ENCODE results near the gene PSENEN.
"Not testable (repeated sequence)": the region's sequence is repeated elsewhere in the genome, so short reads cannot be mapped to it uniquely, and the experiment has no call there.

PSENEN gene

DNA sequence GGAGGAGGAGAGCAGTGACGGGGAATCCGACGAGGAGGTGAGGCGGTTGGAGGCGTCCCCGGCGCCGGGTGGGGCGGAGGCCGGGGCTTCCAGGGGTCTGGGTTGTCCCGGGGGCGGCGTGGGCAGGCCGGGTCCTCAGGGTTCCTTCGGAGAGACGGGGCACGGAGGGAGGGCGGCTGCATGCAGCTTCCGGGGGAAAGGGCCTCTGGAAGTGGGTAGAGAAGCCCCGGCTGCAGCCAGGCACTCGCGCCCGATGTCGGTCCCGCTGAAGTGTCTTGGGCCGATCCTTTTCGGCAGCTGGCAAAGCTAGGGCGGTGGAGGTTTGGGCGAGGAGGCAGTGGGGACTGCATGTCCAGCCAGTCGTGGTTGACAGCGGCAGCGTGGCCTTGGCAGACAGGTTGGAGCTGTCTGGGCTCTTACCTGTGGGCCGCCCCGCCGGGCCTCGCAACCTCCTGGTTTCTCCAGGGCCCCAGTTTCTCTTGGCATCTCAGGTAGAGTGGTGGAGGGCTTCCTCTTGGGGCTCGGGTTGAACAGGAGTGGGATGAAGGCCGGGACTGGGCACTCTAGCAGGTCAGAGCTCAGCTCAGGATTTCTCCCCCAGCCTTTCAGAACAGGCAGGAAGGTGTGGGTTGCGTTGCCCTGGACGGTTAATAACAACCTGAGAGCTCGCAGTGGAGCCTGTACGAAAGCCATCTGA, 27.0 kb upstream of the PSENEN start:
- no peak for DNase-seq

DNA sequence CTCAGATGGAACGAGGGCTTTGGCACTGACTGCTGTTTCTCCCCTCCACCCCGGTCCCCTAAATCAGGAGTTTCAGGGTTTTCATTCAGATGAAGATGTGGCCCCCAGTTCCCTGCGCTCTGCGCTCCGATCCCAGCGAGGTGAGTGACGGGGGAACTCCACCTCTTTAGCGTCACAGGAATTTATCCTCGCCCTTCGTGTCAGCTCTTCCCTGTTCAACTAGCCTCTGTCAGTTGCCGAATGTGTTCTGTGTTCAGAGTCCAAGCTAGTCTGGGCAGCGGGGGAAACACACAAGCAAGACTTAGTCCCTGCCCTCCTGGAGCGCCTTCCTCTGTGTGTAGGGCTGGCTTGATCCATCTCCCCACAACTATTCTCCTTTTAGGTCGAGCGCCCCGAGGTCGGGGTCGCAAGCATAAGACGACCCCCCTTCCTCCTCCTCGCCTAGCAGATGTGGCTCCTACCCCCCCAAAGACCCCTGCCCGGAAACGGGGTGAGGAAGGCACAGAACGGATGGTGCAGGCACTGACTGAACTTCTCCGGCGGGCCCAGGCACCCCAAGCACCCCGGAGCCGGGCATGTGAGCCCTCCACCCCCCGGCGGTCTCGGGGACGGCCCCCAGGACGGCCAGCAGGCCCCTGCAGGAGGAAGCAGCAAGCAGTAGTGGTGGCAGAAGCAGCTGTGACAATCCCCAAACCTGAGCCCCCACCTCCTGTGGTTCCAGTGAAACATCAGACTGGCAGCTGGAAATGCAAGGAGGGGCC, 25.9 kb upstream of the PSENEN start:
- DNase-seq: no peak

DNA sequence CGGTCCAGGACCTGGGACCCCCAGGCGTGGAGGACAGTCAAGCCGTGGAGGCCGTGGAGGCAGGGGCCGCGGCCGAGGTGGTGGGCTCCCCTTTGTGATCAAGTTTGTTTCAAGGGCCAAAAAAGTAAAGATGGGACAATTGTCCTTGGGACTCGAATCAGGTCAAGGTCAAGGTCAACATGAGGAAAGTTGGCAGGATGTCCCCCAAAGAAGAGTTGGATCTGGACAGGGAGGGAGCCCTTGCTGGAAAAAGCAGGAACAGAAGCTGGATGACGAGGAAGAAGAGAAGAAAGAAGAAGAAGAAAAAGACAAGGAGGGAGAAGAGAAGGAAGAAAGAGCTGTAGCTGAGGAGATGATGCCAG, 25.3 kb upstream of the PSENEN start:
- no peak for DNase-seq

DNA sequence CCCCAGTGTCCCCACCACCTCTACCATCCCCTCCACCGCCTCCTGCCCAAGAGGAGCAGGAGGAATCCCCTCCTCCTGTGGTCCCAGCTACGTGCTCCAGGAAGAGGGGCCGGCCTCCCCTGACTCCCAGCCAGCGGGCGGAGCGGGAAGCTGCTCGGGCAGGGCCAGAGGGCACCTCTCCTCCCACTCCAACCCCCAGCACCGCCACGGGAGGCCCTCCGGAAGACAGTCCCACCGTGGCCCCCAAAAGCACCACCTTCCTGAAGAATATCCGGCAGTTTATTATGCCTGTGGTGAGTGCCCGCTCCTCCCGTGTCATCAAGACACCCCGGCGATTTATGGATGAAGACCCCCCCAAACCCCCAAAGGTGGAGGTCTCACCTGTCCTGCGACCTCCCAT, 24.8 kb upstream of the PSENEN start:
- no peak for DNase-seq

DNA sequence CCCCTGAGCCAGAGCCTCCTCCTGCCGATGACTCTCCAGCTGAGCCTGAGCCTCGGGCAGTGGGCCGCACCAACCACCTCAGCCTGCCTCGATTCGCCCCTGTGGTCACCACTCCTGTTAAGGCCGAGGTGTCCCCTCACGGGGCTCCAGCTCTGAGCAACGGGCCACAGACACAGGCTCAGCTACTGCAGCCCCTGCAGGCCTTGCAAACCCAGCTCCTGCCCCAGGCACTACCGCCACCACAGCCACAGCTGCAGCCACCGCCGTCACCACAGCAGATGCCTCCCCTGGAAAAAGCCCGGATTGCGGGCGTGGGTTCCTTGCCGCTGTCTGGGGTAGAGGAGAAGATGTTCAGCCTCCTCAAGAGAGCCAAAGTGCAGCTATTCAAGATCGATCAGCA, 24.1 kb upstream of the PSENEN start:
- DNase-seq: no peak

DNA sequence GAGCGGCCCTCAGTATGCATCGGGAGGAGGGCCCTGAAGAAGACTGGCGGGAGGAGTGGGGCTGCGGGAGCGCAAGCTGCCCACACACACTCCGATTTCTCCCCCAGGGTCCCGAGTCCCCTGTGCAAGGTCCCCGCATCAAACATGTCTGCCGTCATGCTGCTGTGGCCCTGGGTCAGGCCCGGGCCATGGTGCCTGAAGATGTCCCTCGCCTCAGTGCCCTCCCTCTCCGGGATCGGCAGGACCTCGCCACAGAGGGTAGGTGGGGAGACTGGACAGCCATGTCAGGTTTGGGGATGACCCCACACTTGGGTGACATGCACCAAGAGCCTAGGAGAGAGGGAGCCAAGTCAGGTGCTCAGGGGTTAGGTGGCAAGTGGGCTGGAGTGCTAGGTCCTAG, 23.0 kb upstream of the PSENEN start:
- DNase-seq: no peak

DNA sequence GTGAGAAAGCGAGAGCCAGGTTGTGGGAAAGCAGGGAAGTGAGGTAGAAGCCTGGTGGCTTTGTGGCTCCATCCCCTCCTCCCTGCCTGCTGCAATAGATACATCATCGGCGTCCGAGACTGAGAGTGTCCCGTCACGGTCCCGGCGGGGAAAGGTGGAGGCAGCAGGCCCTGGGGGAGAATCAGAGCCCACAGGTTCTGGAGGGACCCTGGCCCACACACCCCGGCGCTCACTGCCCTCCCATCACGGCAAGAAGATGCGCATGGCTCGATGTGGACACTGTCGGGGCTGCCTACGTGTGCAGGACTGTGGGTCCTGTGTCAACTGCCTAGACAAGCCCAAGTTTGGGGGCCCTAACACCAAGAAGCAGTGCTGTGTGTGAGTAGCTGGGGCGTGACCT, 22.6 kb upstream of the PSENEN start:
- DNase-seq: no peak

DNA sequence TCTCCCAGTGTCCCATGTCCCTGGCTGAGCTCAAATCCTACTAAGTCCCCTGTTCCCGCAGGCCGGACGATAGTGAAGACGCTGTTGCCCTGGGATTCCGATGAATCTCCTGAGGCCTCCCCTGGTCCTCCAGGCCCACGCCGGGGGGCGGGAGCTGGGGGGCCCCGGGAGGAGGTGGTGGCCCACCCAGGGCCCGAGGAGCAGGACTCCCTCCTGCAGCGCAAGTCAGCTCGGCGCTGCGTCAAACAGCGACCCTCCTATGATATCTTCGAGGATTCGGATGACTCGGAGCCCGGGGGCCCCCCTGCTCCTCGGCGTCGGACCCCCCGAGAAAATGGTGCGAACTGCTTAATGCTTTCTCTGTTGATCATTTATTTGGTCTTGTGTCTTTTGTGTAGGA, 21.8 kb upstream of the PSENEN start:
- no peak for DNase-seq

DNA sequence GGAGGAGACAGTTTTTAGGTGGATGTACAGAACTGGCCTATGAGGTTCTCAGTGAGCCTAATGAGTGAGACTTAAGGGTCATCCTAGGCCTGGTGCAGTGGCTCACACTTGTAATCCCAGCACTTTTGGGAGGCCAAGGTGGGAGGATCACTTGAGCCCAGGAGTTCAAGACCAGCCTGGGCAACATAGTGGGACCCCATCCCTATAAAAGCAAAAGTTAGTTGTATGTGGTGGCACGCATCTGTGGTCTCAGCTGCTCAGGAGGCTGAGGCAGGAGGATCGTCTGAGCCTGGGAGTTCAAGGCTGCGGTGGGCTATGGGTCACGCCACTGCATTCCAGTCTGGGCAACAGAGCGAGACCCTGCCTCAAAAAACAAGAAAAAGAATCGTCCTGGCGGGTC, 21.3 kb upstream of the PSENEN start:
- not testable (repeated sequence) for DNase-seq

DNA sequence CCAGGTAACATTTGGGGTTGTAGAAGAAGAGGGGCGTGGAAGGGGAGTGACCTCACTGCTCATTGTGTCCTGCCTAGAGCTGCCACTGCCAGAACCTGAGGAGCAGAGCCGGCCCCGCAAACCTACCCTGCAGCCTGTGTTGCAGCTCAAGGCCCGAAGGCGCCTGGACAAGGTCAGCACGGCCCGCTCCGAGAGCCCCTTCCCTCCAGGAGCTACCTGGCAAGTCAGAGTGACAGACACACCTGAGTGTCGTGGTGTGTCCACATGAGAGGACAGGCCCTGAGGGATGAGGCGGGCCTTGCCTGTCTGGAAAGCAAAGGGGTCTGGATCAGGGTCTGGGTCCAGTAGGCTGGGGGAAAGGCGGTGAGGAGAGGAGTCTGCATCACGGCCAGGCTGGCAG, 20.9 kb upstream of the PSENEN start:
- DNase-seq: no peak

DNA sequence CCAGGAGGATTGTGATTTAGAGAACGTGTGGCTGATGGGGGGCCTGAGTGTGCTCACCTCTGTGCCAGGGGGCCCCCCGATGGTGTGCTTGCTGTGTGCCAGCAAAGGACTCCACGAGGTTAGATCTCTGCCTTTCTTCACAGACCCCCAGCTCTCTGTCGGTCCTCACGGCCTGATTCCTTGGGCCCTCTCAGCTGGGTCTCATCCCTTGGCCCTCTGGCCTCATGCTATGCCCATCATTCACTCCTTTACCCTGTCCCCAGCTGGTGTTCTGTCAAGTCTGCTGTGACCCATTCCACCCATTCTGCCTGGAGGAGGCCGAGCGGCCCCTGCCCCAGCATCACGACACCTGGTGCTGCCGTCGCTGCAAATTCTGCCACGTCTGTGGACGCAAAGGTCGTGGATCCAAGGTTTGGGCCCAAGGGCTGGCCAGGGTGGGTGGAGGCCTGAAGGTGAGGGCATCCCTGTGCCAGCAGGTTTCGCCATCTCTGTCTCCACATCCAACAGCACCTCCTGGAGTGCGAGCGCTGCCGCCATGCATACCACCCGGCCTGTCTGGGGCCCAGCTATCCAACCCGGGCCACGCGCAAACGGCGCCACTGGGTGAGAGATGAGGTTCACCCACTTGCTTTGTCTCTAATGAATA, 20.1 kb upstream of the PSENEN start:
- no peak for DNase-seq

DNA sequence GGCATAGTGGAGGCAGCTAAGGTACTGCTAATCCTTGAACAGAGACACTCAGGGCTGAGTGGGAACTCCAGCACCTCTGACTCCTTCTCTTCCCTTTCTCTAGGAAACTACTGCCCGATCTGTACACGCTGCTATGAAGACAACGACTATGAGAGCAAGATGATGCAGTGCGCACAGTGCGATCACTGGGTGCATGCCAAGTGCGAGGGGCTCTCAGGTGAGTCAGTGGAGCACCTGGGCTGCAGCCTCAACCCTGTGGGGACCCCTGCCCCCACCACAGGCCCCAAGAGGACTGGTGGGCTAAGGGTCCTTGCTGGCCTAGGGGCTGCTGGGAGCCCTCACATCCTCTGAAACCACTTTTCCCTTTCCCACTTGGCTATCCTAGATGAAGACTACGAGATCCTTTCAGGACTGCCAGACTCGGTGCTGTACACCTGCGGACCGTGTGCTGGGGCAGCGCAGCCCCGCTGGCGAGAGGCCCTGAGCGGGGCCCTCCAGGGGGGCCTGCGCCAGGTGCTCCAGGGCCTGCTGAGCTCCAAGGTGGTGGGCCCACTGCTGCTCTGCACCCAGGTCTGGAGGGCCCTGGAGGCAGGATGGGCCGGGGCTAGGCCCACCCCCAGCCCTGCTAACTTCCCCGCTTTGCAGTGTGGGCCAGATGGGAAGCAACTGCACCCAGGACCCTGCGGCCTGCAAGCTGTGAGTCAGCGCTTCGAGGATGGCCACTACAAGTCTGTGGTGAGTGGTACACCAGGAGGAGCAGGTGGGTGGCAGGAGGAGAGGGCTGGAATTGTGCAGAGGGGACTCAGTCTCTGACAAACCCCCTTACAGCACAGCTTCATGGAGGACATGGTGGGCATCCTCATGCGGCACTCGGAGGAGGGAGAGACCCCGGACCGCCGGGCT, 18.1 kb upstream of the PSENEN start:
- DNase-seq: no peak

DNA sequence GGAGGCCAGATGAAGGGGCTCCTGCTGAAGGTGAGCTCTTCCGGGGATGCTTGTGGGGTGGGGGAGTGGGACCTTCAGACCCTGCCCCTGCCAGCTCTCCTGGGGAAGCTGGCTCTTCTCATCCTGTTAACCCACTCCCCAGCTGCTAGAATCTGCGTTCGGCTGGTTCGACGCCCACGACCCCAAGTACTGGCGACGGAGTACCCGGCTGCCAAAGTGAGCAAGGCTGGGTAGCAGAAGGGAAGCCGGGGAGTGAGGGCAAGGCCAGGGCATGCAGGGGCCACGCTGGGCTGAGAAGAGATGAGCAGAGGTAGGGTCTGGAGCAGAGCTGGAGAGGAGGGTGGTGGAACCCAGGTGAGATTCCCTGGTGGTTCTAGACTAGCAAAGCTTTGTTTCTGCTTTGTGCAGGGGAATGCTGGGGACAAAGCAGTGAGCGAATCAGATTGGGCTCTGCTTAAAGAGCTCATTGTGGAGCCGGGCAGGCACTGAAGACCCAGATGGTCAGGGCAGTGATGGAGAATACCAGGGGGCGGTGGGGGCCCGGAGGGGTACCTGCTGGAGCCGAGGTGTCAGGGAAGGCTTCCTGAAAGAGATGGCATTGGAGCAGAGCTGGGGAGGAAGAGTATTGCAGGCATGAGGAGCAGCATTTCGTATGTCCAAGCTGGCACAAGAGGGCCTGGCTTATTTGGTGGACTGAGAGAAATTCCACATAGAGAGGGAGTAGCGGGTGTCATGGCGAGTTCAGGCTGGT, 17.3 kb upstream of the PSENEN start:
- no peak for DNase-seq

DNA sequence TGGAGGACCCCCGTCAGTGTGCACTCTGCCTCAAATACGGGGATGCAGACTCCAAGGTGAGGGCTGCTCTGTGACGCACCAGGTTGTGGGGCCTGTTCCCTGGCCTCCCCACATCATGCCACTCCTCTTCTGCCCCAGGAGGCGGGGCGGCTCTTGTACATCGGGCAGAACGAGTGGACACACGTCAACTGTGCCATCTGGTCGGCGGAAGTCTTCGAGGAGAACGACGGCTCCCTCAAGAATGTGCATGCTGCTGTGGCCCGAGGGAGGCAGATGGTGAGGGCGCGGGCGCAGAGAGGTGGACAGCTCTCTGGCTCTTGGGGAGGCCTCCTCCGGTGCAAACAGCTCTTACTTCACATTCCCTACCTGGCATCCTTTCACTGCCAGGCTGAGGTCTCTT, 16.4 kb upstream of the PSENEN start:
- no peak for DNase-seq

DNA sequence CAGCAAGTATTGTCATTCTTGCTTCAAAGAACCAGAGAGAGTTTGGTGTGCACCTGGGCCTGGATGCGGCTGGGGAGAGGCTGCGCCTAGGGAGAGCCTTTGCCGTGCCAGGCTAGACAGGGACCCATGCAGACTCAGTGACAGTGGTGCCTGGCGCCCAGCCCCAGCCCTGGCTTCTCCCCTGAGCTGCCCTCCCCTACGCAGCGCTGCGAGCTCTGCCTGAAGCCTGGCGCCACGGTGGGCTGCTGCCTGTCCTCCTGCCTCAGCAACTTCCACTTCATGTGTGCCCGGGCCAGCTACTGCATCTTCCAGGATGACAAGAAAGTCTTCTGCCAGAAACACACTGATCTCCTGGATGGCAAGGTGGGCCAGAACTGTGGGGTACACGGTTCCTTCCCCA, 15.7 kb upstream of the PSENEN start:
- no peak for DNase-seq

DNA sequence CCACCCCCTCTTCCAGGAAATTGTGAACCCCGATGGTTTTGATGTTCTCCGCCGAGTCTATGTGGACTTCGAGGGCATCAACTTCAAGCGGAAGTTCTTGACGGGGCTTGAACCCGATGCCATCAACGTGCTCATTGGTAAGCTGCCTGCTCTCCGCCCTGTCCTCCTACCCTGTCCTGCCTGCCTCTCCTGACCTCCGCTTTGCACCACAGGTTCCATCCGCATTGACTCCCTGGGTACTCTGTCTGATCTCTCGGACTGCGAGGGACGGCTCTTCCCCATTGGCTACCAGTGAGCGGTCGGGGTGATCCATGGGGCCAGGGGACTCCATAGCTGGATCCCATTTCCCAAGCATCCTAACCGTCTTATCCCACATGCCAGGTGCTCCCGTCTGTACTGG, 15.1 kb upstream of the PSENEN start:
- no peak for DNase-seq

DNA sequence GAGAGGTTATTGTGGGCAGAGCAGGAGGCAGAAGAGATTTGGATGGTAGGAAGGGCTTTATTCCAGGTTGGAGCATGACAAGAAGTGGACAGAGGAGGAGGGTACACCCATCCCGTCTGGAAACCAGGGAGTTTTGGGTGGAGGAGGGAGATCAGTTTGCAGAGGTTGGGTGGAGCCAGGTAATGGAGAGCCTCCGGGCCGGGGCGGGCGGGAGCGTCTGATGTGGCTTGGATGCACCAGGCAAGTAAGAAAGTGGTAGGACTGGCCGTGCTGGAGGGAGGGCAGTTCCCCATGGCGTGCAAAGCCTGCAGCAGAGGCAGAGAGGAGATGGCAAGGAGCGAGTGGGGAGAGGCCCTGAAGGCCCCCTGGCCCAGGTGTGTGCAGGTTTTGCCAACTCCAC, 14.1 kb upstream of the PSENEN start:
- no peak for DNase-seq

DNA sequence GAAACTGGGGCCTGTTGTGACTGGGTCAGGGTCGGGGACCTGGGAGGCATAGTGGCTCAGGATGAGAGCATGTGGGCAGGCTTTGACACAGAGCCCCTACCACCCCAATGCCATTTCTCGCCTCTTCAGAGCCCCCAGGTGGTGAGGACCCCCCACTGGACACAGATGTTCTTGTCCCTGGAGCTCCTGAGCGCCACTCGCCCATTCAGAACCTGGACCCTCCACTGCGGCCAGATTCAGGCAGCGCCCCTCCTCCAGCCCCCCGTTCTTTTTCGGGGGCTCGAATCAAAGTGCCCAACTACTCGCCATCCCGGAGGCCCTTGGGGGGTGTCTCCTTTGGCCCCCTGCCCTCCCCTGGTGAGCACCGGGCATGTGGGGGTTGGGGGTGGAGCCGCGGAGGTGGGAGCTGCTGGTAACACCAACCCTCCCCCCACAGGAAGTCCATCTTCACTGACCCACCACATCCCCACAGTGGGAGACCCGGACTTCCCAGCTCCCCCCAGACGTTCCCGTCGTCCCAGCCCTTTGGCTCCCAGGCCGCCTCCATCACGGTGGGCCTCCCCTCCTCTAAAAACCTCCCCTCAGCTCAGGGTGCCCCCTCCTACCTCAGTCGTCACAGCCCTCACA, 13.6 kb upstream of the PSENEN start:
- DNase-seq: no peak

DNA sequence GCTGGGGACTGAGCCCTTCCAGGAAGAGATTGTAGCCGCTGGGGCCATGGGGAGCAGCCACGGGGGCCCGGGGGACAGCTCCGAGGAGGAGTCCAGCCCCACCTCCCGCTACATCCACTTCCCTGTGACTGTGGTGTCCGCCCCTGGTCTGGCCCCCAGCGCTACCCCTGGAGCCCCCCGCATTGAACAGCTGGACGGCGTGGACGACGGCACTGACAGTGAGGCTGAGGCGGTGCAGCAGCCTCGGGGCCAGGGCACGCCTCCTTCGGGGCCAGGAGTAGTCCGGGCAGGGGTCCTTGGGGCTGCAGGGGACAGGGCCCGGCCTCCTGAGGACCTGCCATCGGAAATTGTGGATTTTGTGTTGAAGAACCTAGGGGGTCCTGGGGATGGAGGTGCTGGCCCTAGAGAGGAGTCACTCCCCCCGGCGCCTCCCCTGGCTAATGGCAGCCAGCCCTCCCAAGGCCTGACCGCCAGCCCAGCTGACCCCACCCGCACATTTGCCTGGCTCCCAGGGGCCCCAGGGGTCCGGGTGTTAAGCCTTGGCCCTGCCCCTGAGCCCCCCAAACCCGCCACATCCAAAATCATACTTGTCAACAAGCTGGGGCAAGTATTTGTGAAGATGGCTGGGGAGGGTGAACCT, 12.8 kb upstream of the PSENEN start:
- no peak for DNase-seq

DNA sequence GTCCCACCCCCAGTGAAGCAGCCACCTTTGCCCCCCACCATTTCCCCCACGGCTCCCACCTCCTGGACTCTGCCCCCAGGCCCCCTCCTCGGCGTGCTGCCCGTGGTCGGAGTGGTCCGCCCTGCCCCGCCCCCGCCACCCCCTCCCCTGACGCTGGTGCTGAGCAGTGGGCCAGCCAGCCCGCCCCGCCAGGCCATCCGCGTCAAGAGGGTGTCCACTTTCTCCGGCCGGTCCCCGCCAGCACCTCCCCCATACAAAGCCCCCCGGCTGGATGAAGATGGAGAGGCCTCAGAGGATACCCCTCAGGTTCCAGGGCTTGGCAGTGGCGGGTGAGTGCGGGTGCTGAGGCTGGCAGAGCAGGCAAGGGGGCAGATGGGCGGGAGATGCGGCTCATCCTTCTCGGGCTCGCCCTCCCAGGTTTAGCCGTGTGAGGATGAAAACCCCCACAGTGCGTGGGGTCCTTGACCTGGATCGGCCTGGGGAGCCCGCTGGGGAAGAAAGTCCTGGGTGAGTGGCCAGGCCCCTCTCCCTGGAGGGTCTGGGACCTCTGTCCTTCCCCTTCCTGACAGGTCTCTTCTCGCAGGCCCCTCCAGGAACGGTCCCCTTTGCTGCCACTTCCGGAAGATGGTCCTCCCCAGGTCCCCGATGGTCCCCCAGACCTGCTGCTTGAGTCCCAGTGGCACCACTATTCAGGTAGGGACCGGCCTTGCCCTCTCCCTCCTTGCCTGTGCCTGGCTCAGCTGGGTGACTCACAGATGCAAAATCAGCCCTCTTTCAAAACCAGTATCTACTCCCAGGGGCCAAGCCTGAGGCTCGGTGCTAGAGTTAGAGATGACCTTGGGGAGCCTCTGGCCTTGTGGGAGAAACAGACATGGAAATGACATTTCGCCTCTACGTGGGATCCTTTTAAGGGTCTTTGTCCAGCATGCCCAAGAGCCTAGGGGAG, 12.0 kb upstream of the PSENEN start:
- DNase-seq: no peak

Data from KG1 (cell line).